Measurements from ENCODE around the gene SORCS2.

DNA sequence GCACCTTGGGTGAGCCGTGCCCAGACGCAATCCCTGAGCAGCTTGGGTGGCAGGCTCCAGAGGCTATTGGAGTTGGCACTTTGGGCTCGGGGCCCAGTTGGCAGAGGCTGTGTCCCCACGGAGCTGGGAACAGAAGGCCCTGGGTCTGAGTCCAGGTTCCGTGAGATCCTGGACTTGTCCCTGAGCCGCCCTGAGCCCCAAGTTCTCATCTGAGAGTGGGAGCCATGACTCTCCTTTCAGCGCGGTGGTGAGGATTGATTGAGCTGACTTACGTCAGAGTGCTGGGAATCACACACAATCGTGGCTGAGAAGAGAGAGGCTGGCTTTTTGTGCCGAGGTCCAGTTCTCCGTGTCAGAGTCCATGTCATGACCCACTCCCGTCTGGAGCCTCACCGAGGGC, 144.4 kb downstream of the SORCS2 start:
- TF ChIP-seq, protein P1, sequence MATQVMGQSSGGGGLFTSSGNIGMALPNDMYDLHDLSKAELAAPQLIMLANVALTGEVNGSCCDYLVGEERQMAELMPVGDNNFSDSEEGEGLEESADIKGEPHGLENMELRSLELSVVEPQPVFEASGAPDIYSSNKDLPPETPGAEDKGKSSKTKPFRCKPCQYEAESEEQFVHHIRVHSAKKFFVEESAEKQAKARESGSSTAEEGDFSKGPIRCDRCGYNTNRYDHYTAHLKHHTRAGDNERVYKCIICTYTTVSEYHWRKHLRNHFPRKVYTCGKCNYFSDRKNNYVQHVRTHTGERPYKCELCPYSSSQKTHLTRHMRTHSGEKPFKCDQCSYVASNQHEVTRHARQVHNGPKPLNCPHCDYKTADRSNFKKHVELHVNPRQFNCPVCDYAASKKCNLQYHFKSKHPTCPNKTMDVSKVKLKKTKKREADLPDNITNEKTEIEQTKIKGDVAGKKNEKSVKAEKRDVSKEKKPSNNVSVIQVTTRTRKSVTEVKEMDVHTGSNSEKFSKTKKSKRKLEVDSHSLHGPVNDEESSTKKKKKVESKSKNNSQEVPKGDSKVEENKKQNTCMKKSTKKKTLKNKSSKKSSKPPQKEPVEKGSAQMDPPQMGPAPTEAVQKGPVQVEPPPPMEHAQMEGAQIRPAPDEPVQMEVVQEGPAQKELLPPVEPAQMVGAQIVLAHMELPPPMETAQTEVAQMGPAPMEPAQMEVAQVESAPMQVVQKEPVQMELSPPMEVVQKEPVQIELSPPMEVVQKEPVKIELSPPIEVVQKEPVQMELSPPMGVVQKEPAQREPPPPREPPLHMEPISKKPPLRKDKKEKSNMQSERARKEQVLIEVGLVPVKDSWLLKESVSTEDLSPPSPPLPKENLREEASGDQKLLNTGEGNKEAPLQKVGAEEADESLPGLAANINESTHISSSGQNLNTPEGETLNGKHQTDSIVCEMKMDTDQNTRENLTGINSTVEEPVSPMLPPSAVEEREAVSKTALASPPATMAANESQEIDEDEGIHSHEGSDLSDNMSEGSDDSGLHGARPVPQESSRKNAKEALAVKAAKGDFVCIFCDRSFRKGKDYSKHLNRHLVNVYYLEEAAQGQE (IDR thresholded peaks at IDR 0.05; ENCODE audit: low read depth): no peak
- TF ChIP-seq RAD21 (IDR thresholded peaks at IDR 0.05; ENCODE audit: low read depth): no peak
- TF ChIP-seq CREB1 (IDR thresholded peaks at IDR 0.05; ENCODE audit: low read depth): no peak
- no peak for TF ChIP-seq EP300 (IDR thresholded peaks at IDR 0.05; ENCODE audit: borderline replicate concordance)
- TF ChIP-seq, protein P2, sequence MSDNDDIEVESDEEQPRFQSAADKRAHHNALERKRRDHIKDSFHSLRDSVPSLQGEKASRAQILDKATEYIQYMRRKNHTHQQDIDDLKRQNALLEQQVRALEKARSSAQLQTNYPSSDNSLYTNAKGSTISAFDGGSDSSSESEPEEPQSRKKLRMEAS (IDR thresholded peaks at IDR 0.05): no peak
- no peak for TF ChIP-seq TEAD4 (IDR thresholded peaks at IDR 0.05)
- TF ChIP-seq TCF12 (IDR thresholded peaks at IDR 0.05; ENCODE audit: low read depth): no peak
- TF ChIP-seq FOXM1 (IDR thresholded peaks at IDR 0.05; ENCODE audit: borderline replicate concordance, low read depth): no peak
- TF ChIP-seq CEBPB (IDR thresholded peaks at IDR 0.05): no peak

Data from Ishikawa (cell line).